NCI-H1092 (cell line): ENCODE data around the gene FARS2.

Source experiments
- DNase-seq: peaks from one replicate; lab custom pipeline; 2025; lab: John Stamatoyannopoulos, UW

FARS2 gene

DNA sequence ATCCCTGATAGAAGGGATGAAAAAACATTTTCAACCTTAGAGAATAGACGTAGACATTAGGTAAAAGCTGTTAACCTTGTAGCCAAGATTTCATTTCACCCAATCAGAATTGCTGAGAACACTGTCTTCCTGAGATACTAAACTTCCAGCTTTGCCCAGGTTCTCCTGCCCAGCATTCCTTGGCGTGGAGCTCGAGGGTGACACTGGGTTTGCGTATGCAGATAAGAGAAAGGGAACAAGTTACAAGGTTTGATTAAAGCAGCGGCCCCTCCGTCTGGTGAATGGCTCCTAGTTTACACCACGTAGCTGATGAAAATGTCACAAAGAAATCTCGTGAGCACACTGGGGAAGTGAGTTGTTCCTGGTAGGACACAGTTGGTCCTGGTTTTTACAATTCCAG is 247.8 kb downstream of the FARS2 start:
- DNase-seq: no peak

DNA sequence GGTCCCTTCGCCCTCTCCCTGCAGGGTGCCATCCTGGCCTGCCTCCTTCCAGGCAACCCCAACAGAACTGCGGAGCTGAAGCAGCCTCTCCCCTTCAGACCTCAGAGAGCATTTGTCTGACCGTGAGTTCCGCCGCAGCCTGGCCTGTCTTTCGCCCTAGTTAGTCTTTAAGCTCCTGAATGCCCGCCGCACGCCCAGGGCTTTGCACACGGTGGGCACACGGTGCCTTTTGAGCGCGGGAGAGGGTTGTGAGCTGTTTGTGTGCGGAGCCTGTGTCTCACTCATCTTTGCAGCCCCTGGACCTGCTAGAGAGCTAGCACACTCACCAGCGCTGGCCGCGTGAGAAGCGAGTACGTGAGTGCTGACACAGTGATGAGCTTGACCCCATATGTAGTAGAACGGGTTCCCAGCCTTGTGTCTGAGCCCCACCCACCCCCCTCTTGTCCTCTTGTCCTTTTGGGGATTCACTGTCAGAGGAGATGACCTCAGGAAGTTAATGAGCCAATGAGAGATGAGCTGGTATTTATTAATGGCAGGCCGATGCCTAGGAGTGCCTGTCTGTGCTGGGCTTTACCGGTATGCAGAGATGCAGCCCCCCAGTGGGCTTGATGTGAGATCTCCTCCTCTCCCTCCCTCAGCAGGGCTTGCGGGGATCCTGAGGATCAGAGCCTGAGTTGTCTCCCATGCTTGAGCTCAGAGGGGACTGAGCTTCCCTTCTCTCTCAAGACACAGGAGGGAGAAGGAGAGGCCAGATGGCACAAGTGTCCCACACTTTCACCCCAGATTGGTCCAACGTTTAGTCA is 249.2 kb downstream of the FARS2 start:
- DNase-seq: no peak

DNA sequence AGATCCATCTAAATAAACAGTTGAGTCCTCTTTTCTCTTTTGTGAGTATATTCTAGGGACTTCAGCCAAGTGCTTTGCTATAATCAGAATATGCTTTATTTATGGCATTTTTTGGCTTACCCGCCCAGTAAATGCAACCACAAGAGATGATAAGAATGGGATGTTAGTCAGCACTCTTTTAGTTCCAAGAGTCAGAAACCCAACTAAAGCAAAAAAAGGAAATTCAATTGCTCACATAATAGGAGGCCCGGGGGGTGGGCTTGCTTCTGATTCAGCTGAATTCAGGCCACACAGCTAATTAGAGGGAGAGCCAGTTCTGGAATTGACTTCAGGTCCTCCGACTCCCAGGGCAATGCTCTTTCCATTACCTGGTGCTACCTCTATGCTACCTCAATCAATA is 250.6 kb downstream of the FARS2 start:
- no peak for DNase-seq

GRCh38 chr6:5512422-5512821 is 251.1 kb downstream of the FARS2 start:
- no peak for DNase-seq

DNA sequence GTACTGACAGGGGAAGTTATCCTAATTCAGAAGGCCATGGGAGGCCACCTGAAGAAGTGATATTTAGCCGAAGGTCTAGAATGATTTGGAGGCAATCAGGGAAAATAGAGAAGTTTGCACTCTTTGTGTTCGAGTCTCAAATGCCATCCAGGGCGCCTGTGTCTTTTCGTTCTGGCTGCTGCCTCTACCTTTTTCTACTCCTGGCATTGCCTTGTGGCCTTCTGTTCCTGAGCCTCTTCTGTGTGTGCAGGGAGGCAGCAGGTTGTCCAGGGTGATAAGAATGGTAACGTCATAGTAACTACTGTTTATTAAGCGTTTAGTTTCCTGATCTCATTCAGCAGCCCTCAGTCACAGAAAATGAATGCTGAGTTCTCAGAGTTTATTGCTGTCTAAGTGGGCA is 252.1 kb downstream of the FARS2 start:
- DNase-seq: peak; percentile 3

DNA sequence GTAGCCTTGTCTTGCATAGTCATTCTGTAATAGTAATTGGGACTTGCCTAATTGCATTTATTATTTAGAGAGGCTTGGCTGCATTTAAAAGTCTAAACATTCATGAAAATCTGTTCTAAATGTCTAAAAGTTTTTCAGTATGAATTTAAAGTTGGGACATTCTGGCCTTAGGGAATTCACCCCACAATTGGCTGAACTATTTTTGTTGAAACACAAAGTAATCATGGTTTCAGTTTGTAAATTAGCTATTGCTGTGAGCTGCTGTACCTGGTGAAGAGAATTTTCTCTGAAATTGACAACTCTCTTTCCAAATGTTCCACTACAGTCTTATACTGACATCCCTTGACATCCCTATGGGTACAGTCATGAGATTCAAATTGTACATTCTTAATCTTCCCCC is 253.0 kb downstream of the FARS2 start:
- no peak for DNase-seq

DNA sequence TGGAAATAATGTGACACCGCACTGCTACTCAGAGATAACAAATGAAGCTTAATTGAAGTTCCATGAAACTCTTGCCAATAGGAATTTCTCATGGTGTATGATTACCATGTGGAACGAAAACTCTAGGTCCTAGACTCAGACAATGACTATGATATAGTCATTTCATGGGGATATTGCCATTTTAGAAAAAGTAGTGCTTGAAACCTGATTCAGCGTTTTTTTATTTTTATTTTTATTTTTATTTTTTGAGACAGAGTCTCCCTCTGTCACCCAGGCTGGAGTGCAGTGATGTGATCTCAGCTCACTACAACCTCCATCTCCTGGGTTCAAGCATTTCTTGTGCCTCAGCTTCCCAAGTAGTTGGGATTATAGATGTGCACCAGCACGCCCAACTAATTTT is 253.9 kb downstream of the FARS2 start:
- no peak for DNase-seq

- DNase-seq: no peak
These were observed 254.7 kb downstream of the FARS2 start for GRCh38 chr6:5516036-5516435.

DNA sequence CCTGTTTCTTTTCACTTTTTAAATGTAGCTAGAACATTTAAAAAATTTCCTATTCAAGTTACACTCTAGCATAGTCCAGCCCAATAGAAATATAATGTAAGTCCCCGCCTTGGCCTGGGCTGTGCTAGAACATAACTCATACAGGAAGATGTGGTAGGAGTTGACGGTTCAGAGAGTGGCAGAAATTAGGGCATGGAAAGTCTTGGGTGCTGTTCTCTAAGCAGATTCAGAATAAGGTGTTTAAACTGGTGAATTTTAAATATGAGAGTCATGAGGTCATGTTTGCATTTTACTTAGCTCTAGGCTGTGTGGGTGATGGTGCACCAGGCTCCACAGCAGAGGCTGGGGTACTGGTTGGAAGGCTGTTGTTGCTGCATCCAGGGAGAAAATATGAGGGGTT is 256.5 kb downstream of the FARS2 start:
- DNase-seq: no peak

DNA sequence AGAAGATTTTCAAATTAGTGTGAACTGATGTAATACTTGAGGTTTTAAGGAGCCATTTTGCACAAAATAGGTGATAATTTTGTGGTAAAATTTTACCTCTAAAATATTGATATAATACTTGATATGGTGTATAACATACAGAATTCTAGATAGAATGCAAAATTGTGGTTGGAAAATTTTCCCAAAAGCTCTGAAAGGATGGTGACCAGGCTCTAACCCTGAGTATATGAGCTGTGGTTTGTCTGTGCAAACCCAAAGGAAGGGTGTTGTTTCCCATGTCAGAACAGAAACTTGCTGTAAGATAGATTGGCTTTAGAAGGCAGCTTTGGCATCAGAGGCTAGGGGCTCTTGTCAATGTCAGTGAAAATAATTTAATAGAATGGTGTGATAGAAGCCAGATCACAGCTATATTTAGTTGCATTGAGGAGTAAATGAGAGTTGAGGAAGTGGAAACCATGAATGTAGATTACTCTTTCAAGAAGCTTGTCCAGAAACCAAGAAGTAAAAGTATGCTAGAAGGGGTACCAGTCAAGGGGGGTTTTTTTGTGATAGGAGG is 257.7 kb downstream of the FARS2 start:
- no peak for DNase-seq

- DNase-seq: no peak
These were observed 259.5 kb downstream of the FARS2 start for GRCh38 chr6:5520796-5521195.

DNA sequence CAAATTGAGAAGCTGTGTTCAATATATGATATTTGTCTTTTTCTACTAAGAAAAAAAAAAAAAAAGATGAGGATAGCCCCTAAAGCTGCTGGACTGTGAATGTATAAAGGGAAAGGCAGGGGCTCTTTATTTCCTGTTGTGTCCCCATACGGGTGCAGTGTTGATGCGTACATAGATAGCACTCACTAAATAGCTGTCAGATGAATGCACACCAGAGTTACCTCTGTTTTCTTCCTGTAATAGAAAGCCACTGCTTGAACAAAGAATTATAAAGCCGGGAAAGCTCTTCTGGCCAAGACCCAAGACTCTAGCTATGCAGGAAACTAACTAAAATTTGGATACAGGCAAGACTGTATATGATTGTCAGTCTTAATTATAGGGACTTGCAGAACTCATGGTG is 260.0 kb downstream of the FARS2 start:
- no peak for DNase-seq

DNA sequence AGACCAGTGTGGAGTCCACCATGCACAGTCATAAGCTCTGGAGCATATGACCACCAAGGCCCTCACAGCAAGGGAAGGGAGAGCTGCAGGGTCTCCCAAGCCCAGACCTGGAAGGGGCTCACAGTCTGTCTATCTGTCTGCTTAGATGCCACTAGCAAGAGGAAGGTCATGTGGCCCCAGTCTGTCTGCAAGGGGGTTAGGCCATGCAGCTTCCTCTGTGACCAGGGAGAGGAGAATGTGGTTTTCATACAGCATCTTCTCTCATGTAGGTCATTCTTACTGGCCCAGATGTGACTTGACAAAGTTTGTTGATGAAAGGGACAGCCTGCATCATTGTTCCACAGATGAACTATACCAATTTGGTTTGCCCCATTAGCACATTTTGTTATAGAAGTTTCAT is 260.8 kb downstream of the FARS2 start:
- no peak for DNase-seq

GRCh38 chr6:5524110-5524509 is 262.8 kb downstream of the FARS2 start:
- no peak for DNase-seq

DNA sequence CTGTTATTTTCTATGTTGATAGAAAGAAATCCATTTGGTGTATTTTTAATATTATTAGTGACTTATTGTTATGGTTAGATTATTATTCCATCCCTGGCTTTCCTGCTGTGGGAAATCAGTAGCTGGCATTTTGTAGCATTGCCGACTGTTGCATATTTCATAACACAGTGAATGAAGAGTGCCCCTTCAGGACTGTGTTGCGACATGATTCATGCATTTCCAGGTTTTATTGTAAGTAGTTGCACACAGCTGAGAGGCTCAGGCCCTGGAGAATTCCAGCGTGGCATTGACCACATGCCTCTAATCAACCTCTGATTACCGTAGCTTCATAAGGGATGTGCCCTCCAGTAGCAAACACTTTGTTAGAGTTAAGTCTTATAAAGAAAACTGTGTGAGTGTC is 263.9 kb downstream of the FARS2 start:
- no peak for DNase-seq

DNA sequence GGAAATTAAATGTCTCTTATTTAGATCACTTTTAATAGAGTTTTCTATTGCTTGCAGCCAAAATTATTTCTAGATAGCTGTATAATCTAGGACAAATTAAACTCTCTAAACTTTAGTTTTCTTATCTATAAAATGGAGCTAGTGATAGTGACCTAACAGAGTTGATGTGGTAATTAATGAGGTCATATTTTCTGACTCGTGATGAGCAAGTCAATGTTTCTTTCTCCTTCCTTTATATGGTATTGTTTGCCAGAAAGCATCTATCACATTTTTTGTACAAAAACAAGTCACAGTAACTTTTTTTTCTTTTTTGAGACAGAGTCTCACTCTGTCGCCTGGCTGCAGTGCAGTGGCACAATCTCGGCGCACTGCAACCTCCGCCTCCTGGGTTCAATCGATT is 267.7 kb downstream of the FARS2 start:
- no peak for DNase-seq

DNA sequence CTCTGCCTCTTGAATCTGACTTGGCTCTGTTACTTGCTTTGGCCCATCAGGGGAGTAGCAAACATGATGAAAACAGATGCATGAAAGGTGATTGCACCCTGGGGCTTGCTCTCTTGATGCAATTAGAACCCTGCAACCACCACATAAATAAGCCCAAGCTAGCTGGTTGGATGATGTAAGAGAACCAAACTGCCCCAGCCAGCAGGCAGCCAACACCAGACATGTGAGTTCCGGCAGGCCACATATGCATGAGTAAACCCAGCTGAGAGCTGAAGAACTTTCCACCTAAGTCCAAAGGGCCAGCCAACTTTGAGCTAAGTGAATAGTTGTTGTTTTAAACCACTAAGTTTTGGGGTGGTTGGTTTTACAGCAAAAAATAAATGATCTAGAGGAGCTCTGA is 268.4 kb downstream of the FARS2 start:
- DNase-seq: no peak

- no peak for DNase-seq
These were observed 269.8 kb downstream of the FARS2 start for GRCh38 chr6:5531161-5531560.

DNA sequence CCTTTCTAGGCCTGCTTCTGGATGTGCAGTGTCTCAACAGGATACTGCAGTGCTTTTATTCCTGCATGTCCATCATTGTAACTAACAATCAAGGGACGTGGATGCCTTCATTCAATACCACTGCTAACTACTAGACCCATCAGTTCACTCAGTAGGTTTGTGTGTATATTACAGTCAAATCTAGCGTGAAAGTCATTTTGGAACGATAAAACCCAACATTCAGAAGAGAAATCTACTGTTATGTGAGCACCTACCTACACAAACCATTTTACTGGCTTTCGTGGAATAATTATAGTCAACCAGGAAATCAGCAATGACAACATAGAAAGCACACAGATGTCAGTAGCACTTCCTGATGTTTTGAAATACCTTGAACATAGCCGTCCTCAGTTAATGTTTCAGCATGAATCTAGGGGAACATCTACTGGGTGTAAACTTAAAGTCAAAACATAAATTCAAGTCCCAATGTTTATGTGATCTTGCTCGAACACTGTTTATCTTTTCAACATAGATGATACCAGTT is 270.6 kb downstream of the FARS2 start:
- DNase-seq: no peak

- DNase-seq: no peak
These were observed 271.6 kb downstream of the FARS2 start for GRCh38 chr6:5532941-5533340.

- DNase-seq: no peak
These were observed 273.3 kb downstream of the FARS2 start for GRCh38 chr6:5534643-5535042.

GRCh38 chr6:5536644-5537043 is 275.3 kb downstream of the FARS2 start:
- DNase-seq: no peak

DNA sequence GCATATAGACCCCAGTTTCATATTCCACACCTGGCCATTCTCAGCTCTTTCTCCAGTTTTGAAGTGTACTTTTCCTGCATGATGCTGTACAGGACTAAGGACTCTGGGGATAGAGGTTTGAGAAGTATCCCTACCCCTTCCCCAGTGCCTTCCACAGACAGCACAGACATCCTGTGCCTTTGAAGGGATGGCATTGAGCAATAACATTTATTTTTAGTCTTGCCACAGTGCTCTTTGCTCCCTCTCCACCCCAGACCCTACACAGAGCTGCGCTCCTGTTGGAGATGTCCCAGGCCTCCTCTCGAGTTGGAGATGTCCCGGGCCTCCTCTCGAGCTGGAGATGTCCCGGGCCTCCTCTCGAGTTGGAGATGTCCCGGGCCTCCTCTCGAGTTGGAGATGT is 275.8 kb downstream of the FARS2 start:
- DNase-seq: no peak

- DNase-seq: no peak
These were observed 276.7 kb downstream of the FARS2 start for GRCh38 chr6:5537967-5538366.
